Measurements from ENCODE around the gene KCNN1. TPM values are rescaled to one million over a fixed set of nuclear protein-coding genes. Genes with fewer than 3 reads are reported as not detected.

Gene KCNN1
- total and polyA plus RNA-seq, 2 of the 13 experiments (the other 11 are each of a cell fraction or from before 2014, with no cell fraction given): 0.04 TPM; not detected in 1

DNA sequence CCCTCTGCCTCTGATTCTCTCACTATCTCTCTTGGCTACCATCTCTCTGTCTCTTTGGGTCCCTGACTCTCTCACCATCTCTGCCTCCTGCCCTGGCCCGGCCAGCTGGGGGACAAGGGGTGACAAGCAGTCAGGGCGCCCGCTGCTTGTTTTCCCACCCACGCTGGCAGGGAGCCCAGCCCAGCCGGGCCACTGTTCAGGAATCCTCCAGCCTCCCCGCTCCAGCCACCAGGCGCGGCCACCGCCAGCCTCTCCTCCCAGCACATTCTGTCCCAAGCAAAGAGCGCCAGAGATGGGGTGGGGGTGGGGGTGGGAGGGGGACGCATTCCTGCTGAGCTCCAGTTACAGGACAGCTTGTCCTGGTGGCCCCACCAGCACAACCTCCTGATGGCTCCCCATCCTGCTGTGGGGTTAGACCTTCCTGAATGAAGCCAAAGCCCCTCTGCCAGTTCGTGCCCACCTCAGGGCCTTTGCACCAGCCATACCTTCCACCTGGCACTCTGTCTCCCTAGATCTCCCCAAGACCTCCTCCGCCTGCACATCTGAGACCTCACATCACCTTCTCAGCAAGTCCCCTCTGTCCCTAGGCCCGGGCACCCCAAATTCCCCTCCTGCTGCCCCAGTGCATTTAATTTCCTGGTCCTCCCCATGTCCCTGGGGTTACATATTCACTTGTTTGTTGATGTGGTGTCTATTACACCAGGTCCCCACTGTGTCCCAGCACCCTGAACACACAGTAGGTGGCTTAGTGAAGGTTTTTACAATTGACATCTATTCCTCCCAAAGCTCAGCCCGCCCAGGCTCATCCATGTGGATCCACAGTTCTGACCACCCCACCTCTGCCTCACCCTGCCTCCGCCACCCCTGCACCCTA is 53.5 kb downstream of the KCNN1 start (continued):
- TF ChIP-seq ZNF253 (CRISPR knock-in tag; IDR thresholded peaks at IDR 0.05; ENCODE audit: borderline replicate concordance) (no peak), ZNF850 (CRISPR knock-in tag; conservative IDR thresholded peaks at IDR 0.05) (no peak), ZNF605 (CRISPR knock-in tag; IDR thresholded peaks at IDR 0.05) (no peak), ZNF446 (CRISPR knock-in tag; IDR thresholded peaks at IDR 0.05) (no peak), AHDC1 (CRISPR knock-in tag; IDR thresholded peaks at IDR 0.05; ENCODE audit: borderline replicate concordance) (no peak), PAWR (CRISPR knock-in tag; IDR thresholded peaks at IDR 0.05; ENCODE audit: borderline replicate concordance) (no peak), ZNF343 (CRISPR knock-in tag; IDR thresholded peaks at IDR 0.05) (no peak), ZNF501 (CRISPR knock-in tag; IDR thresholded peaks at IDR 0.05) (0 out of 2 replicates have a peak, but pooled peaks have one; percentile 1), SMARCC2 (IDR thresholded peaks at IDR 0.05) (no peak), ZMYM2 (CRISPR knock-in tag; IDR thresholded peaks at IDR 0.05) (0 out of 2 replicates have a peak, but pooled peaks have one; percentile 35), ETV6 (CRISPR knock-in tag; conservative IDR thresholded peaks at IDR 0.05) (no peak), ZNF775 (CRISPR knock-in tag; IDR thresholded peaks at IDR 0.05; ENCODE audit: borderline replicate concordance) (no peak), RFX1 (IDR thresholded peaks at IDR 0.05) (no peak), RNF219 (CRISPR knock-in tag; IDR thresholded peaks at IDR 0.05) (no peak), ETV5 (CRISPR knock-in tag; IDR thresholded peaks at IDR 0.05; ENCODE audit: borderline replicate concordance) (no peak), ZBTB1 (CRISPR knock-in tag; IDR thresholded peaks at IDR 0.05; ENCODE audit: borderline replicate concordance) (no peak), SAP130 (CRISPR knock-in tag; IDR thresholded peaks at IDR 0.05; ENCODE audit: low read depth) (peak; percentile 34; the same call in 1 of the 2 replicates), GATAD1 (CRISPR knock-in tag; IDR thresholded peaks at IDR 0.05) (no peak), ZFP36L1 (CRISPR knock-in tag; IDR thresholded peaks at IDR 0.05) (no peak), TRIM24 (CRISPR knock-in tag; IDR thresholded peaks at IDR 0.05) (no peak), KMT2A (CRISPR knock-in tag; IDR thresholded peaks at IDR 0.05) (no peak), ZNF10 (CRISPR knock-in tag; IDR thresholded peaks at IDR 0.05; ENCODE audit: borderline replicate concordance, low read depth) (no peak)
- TF ChIP-seq, protein P1, sequence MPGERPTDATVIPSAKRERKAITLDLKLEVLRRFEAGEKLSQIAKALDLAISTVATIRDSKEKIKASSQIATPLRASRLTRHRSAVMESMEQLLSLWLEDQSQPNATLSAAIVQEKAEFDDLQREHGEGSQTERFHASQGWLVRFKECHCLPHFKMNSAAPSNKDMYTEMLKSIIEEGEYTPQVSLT (CRISPR knock-in tag; IDR thresholded peaks at IDR 0.05; ENCODE audit: borderline replicate concordance, low read depth): no peak
